Body of pancreas (tissue), 4 donors: ENCODE data around the gene CPLX1.

Experiments used
- POLR2A ChIP-seq, 3 donors: fragments of 450-650 bp; IDR thresholded peaks; one replicate each; pipeline ENCODE4 v1.6.1; 2016; ENCODE audit warnings: antibody characterized with exemption in 3 of 3, mild to moderate bottlenecking in 2 of 3
- TF ChIP-seq, protein P1 (sequence below), 7 experiments: fragments of 450-650 bp in 4 of 7; fragments of 200-600 bp in 3 of 7; sonication (generic) in 3 of 7; IDR thresholded peaks; one replicate each; pipeline ENCODE4 v1.5.1; 2016 to 2019; ENCODE audit warnings: antibody characterized with exemption in 7 of 7

GRCh38 chr4:848307-848691 lies 22.4 kb upstream of the CPLX1 start:
- TF ChIP-seq, protein P1, sequence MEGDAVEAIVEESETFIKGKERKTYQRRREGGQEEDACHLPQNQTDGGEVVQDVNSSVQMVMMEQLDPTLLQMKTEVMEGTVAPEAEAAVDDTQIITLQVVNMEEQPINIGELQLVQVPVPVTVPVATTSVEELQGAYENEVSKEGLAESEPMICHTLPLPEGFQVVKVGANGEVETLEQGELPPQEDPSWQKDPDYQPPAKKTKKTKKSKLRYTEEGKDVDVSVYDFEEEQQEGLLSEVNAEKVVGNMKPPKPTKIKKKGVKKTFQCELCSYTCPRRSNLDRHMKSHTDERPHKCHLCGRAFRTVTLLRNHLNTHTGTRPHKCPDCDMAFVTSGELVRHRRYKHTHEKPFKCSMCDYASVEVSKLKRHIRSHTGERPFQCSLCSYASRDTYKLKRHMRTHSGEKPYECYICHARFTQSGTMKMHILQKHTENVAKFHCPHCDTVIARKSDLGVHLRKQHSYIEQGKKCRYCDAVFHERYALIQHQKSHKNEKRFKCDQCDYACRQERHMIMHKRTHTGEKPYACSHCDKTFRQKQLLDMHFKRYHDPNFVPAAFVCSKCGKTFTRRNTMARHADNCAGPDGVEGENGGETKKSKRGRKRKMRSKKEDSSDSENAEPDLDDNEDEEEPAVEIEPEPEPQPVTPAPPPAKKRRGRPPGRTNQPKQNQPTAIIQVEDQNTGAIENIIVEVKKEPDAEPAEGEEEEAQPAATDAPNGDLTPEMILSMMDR (IDR thresholded peaks at IDR 0.05), result no peak
- no peak for TF ChIP-seq POLR2A (IDR thresholded peaks at IDR 0.05)
